ENCODE measurements around the gene COL23A1.
"Not testable (repeated sequence)": the region's sequence is repeated elsewhere in the genome, so short reads cannot be mapped to it uniquely, and the experiment has no call there.

The COL23A1 gene

GRCh38 chr5:178313316-178313715 lies 276.9 kb downstream of the COL23A1 start:
- FAIRE-seq = no peak

GRCh38 chr5:178312880-178313282 lies 277.3 kb downstream of the COL23A1 start:
- FAIRE-seq = no peak

- FAIRE-seq = no peak
These were observed 279.9 kb downstream of the COL23A1 start for GRCh38 chr5:178310130-178310865.

DNA sequence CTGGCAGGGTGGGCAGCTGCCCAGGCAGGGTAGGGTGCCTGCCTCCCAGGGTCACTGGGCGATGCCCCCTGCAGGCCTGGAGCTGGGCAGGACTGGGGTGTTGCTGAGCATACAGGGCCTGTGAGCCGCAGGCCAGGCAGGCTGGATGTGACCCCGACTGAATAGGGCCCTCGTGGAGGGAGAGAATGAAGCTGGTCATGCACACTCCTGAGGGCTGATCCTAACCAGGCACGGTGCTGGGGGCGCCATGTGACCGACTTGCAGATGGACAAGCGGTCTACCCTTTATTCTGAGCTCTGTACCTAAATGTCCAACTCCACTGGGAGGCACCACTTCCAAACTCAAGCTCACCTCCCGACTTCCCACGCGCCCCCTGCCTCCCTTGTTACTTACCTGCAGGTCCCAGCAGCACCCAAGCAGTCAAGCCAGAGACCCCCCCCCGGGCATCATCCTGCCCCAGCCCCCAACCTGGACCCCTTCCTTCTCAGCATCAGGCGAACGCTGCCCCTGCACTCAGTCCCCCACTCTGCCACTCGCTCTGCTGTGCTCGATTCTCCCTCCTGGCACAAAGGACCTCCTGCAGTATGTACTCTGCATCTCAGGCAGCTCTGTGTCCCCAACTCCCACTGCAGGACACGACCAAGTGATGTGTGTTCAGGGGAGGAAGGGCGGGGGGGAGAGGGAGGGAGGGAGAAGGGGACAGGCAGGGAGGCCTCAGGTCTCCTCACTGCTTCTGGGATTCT lies 280.8 kb downstream of the COL23A1 start:
- no peak for FAIRE-seq

DNA sequence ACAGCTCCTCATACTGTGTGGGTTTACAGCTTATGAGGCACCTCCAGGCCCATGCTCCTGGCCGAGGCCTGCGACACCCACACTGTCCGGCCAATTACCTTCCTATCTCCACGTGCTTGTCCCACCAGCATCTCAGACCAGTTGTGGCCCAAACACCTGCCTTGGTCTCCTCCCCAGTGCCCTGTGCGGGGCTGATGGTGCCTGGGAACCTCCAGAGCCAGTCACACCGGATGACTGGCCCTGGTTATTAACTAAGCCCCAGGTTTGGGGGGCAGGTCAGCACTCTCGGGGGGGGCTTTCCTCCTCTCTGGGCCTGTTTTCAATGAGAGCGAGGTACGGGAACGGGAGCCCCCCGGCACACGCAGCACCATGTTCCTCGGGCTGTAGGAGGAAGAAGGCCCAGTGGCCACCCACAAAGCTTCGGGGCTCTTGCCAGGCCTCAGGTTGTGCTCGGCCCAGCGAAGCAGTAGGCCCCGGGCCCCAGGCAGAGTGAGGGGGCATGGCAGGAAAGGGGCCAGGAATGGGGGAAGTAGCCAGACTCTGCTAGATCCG lies 281.6 kb downstream of the COL23A1 start:
- FAIRE-seq = no peak

GRCh38 chr5:178307267-178308045 lies 282.7 kb downstream of the COL23A1 start:
- no peak for FAIRE-seq

DNA sequence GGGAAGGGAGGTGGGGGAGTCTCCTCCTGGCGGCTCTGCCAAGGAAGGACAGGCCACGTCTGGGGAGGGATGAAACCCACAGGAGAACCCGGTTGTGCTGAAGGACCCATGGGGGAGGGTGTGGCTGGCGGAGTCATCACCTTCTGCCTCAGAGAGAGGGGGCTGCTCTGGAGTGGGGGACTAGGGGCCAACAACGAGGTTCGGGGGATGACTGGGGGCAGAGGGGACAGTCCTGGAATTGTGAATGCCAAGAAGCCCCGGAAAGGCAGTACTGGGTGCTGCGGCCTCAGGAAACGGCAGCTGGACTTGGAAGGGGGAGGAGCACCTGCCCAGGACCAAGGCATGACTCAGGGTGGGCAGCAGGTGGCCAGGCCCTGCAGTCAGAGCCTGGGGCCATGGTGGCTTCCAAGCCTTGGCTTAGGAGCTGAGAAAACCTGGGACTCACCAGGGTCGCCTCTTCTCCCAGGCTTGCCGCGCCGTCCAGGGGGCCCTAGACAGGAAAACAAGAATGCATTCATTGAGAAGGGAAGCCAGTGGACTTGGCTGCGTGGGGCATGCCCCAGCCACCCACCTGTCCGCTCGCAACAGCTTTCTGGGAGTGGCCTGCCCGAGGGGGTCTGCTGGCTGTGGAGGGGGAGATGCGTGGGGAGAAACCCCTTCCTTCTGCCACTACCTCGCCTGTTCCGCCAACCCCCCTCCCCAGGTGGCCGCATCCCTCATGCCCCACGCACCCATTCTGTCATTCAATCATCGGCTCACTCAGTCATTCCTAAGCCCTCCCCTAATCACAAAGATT lies 283.6 kb downstream of the COL23A1 start:
- no peak for FAIRE-seq

- no peak for FAIRE-seq
These were observed 284.4 kb downstream of the COL23A1 start for GRCh38 chr5:178305801-178306200.

- FAIRE-seq = no peak
These were observed 285.2 kb downstream of the COL23A1 start for GRCh38 chr5:178304761-178305645.

GRCh38 chr5:178304016-178304415 lies 286.2 kb downstream of the COL23A1 start:
- no peak for FAIRE-seq

DNA sequence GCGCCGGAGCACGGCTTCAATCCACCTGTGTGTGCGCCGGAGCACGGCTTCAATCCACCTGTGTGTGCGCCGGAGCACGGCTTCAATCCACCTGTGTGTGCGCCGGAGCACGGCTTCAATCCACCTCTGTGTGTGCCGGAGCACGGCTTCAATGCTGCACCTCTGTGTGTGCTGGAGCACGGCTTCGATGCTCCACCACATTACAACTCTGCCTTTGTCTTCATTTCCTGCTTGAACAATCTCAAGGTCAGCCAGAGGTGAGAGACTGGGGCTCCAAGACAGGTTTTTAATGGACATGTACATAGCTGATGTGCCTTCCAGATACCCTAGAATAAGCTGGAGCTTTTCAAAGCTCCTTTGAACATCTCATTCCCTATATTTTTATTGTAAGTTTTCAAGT lies 287.9 kb downstream of the COL23A1 start:
- not testable (repeated sequence) for FAIRE-seq

DNA sequence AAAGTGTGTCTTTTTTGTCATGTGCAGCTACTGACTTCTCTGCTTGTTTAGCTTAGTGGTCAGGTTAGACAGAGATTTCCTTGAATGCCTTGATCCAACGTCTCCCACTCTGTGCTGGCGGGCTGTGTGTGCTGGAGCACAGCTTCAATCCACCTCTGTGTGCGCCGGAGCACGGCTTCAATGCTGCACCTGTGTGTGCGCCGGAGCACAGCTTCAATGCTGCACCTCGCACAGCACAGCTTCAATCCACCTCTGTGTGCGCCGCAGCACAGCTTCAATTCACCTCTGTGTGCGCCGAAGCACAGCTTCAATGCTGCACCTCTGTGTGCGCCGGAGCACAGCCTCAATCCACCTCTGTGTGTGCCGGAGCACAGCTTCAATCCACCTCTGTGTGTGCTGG lies 288.6 kb downstream of the COL23A1 start:
- no peak for FAIRE-seq

GRCh38 chr5:178298283-178298807 lies 291.8 kb downstream of the COL23A1 start:
- no peak for FAIRE-seq

DNA sequence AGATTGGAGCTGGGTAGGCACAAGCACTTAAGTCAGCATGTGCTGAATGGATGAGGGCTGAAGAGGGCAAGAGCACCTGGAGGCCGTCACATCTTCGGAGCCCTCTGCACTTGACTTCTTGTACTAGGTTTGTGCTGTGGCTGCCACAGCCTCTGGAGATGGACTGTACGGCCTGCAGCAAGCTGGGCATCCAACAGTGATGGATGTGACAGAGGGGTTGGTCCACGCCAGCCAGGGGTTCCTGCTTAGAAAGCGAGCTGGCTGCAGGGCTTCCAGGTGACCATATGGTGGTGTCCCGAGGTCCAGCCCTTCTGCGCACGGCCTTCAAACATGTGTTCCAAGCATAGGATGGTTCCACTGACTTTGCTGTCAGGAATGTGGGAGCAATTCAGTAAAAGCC lies 292.4 kb downstream of the COL23A1 start:
- no peak for FAIRE-seq

- FAIRE-seq = no peak
These were observed 294.1 kb downstream of the COL23A1 start for GRCh38 chr5:178296066-178296465.

GRCh38 chr5:178295589-178295988 lies 294.6 kb downstream of the COL23A1 start:
- FAIRE-seq = no peak

DNA sequence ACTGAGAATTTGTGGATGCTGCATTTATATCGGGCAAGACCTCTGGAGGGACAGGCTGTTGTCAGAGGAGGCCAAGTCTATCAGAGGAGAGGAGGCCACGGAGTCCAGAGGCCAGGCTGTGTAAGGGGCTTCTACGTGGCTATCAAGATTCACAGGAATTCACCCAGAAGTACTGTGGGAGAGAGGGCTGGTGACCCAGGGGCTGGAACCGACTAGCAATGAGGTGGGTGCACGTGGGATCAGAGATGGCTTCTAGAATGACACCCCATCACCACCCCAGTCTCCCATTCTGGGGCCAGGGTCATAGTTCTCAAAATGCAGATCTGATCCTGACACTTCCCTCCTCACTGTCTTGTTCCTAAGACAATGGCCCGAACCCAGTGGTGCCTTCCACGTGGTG lies 296.4 kb downstream of the COL23A1 start:
- FAIRE-seq = no peak

GRCh38 chr5:178293400-178293799 lies 296.8 kb downstream of the COL23A1 start:
- no peak for FAIRE-seq

GRCh38 chr5:178292826-178293205 lies 297.4 kb downstream of the COL23A1 start:
- FAIRE-seq = no peak

GRCh38 chr5:178291969-178292825 lies 298.0 kb downstream of the COL23A1 start:
- FAIRE-seq = no peak

Data from G401.6 (cell line).